GM19099 (cell line): Measurements from ENCODE around the gene TTC23L.

Experiments
- POLR2A ChIP-seq: IDR thresholded peaks from 3 replicates; pipeline ENCODE4 v1.6.1; 2011; ENCODE audit warnings: low read depth; ENCODE audit not compliant: insufficient read length; ENCODE audit errors: extremely low read depth

Gene TTC23L

DNA sequence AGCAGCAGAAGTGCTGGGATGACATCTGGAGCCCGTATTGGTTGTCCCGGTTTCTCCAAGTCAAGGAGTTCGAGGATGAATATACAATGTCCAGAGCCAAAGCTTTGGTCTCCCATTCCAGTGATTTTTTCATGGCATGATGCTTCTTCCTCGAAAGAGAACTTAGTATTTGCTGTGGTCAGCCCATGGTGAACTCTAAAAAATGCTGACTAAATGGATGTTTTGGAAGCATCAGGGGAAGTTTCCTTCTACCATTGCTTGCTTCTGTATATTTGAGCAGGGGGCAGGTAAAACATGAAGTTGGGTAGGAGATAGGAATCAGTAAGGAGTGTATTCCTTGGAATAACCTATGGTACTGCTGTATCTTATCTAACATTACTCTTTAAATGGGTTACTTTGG lies 8.6 kb downstream of the TTC23L start:
- TF ChIP-seq POLR2A, result no peak

DNA sequence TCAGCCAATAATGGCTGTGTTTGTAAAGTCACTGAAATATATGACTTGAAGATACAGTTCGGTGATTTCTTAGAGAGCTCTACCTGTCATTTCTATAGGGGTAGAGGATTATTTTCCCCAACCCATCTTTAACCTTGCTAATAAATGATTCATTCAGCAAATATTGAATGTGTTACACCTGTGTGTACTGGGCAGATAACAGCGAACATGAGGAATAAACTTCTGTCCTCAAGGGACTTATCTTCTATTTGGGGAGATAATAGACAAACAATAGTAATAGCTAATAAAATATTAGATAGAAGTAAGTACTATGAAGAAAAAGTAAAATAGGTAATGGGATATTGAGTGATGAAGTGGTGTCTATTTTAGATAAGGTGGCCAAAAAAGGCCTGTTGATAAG lies 9.3 kb downstream of the TTC23L start:
- no peak for TF ChIP-seq POLR2A

DNA sequence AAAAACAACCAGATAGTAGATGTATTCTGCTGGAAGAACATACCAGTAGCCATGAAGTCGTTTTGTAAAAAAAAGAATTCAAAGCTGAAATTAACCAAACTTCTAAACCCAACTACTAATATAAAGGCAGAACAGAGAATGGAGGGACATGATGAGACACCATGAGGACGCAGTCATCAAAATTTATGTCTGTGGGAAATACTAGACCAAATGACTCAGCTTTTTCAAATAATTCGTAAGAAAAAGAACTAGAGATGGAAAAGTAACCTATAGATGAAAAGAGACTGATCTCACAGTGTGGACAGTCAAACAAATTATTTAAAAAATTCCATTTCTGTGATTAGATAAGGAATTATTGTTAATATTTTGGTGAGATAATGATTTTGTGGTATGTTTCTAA lies 10.3 kb downstream of the TTC23L start:
- TF ChIP-seq POLR2A, result no peak

DNA sequence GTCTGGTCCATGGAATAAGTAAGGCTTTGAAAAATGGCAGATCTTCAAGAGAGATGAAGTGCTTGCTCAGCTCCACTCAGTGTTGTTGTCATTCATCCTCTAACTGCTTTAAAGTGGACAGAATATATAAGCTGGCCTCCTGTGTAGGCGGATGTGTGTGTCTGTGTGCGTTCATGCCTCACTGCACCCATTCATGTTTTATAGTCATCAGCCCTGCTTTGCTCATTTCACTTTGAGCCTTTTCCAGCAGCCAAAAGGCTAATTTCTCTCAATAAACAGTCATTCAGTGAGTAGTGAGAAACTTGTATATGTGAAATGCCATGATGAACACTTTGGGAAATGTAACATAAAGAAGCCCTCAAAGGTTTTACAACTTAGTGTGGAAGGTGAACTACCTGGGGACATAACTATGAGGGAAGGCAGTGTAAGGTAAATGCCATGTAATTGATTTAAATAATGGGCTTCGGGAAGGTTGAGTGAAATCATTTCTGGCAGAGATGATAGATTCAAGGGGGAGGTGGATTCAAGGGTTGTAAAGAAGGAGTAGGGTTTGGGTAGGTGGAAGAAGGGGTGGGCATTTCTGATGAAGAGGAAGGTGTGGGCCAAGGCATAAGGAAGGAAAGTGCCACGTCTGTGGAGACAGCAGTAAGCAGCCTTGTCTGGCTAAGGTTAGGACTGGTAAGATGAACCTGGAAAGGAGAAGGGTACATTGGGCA lies 15.7 kb downstream of the TTC23L start:
- no peak for TF ChIP-seq POLR2A

DNA sequence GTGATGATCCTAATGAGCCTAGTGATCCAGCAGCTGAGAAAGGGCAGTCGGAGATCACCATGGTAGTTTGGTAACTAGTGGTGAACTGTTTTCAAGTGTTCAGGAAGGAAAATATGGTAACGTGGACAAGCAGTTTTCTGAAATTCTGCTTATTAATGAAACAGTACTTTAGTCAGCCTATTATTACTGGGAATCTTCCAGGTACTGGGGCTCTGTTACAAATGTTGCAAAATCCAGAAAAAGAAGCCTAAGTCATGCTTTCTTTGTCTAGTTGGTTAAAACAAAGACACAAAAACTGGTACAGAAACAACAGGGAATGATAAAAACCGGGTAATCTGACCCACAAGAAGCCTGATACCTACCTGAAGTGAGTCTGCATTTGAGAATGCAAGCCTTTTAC lies 18.2 kb downstream of the TTC23L start:
- TF ChIP-seq POLR2A, result no peak

DNA sequence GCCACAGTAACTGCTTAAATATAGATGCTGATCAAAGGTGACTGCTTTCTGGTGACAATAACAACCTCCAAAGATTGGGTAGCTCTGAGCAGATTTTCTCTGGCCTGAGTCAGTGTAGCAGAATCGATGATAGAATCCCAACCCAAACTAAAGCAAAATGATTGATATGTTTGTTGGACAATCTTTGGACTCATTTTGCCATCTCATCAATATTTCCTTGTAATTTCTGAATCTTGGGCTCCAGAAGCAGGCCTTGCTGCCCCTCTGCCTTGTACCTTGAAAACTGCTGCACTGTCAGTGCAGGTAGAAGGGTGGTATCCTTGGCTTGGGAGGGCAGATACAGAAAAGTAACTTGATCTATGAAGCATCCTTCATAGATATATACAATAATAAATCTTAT lies 18.9 kb downstream of the TTC23L start:
- no peak for TF ChIP-seq POLR2A

DNA sequence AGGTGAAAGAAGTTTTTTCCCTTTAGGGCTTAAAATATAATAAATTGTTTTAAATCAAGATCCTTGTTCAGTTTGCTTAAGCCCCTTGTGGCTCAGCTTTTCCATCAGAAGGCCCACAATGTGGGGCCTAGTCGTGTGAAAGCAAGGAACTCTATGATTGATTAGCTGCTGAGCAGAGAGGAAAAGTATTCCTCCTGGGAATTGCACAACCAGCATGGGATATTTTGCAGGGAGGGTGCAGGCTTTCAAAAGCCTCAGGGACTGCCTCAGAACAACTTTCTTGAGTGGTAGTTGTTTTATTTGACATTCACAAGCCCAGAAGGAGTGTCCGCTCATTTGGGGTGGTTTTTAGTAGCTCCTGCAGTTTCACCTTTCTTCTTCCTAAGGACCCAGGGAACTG lies 19.8 kb downstream of the TTC23L start:
- no peak for TF ChIP-seq POLR2A

DNA sequence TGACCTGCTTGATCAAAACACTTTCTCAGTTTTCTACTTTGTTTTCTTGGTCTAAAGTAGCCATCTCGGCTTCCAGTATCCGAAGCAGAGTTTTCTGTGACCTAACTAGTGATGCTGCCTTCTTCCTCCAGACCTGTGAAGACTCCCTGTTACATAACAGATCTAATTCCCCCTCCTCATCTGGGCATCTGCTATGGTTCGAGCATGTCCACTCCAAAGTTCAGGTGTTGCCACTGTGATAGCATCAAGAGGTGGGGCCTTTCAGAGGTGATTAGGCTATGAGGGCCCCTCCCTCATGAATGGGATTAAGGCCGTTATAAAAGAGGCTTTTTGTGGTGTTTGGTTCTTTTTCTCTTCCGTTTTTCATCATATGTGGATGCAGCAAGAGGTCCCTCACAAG lies 20.3 kb downstream of the TTC23L start:
- TF ChIP-seq POLR2A, result no peak

DNA sequence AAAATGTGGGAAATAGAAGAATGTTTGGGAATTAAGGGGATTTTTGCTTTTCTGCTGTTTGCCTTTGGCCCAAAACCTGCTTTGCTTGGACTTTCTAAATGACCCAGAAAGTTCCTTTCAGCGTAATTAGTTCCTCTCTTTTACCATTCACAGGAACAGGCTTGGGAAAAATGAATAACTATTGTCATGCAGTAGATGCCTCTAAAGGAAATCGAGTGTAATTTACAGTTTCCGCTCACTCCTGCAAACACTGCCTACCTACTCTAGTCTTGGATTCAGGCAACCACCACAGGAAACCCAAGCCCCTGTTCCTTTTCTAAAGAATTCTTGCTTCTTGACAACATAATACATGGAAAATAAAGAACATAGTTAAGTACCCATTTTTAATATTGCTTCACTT lies 25.0 kb downstream of the TTC23L start:
- no peak for TF ChIP-seq POLR2A

DNA sequence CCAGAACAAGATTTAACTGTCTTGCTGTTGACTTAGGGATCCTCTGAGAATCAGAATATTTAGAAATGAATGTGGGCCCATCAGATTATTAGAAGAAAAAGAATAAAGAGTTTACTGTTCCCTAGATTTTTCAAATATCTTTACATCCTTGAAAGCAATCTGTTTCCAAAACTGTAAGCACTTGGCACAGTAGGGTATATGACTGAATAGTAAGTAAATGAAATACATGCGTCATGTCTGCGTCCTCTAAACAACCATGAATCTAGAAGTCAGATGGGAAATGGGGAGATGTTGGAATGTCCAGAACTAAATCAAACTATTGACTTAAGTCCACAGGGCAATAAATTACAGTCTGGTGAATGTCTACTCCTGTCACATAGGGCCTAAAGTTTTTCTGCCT lies 26.1 kb downstream of the TTC23L start:
- no peak for TF ChIP-seq POLR2A

DNA sequence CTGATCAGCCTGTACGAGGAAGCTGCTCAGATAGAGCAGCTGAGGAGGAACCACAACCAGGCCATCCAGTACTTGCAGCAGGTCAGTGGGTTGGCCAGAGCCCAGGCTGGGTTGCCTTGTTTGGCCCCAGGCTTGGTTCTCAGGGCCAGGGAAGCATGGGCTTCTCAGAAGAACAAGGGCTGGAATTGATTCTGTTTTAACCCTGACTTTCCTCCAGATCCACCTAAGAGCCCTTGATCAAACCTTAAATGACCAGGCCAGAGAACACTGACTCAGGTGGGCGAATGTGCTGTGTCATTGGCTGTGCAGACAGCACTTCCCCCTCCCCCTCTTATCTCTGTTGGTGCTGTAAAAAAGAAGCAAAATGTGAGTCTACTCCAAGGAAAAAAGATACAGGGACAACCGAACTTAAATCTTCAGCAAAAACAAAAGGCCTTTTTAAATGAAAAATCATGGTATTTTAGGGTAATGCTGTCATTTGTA lies 28.1 kb downstream of the TTC23L start:
- TF ChIP-seq POLR2A, result no peak

DNA sequence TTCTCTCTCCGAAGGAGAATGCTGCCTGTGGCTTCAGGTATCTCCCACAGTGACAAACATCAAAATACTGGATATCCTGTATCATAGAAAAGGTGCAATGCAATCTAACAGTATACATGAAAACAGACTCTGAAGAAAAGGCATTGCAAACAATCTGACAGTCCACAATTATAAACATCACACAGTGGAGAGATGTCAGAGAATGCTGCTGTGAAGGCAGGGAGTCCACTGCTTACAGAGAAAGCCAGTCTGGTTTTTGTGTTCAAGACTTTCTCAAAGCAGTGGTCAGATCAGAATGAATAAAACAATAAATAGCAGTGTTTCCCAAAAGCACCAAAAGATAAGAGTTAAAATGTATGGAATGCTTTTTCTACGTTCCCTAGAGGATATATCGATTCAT lies 28.7 kb downstream of the TTC23L start:
- TF ChIP-seq POLR2A, result no peak

DNA sequence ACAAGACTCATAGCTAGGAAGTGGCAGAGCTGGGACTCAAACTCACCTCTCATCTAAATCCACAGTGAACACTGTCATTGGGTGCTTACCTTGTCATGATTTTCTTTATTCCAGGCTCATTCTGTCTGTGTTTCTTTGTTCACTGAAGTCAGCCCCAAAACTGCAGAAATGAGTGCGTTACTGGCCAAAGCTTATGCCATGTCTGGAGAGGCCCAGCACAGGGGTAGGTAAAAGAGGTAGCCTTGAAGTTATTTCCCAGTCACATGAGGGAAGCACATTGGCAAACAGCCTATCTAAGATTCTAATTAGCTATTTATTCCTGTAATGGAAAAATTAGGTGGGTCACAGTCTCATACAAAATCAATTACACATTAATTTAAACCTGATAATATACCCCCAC lies 29.8 kb downstream of the TTC23L start:
- TF ChIP-seq POLR2A, result no peak

DNA sequence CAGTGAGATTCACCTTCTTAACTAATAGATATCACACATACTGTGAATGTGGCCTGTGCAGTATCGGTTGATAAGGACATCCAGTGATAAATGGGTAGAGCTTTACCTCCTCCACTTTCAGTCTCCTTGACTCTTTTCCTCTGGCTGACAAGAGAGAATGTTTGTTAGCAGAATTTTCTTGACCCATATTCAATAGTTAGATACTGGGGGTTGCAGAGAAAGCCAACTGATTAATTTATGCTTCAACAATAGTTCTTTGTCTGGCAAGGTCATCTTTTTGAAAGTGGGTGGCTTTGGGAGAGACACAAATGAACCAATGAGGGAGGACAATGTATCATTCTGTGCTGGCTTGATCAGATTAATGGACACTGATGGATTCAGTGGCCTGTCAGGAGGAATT lies 30.3 kb downstream of the TTC23L start:
- no peak for TF ChIP-seq POLR2A

DNA sequence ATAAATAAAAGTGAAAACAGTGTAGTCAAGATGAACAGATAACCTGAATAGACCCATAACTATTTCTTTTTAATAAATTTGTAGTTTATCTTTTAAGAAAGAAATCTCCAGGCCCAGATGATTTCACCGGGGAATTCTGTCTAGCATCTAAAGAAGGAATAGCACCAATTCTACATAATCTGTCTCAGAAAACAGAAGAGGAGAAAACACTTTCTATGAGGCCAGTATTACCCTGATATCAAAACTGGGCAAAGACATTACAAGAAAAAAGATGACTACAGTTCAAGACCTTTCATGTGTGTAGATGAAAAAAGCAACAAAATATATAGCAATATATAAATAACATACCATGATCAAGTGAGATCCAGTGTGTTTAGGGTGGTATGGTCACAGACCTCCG lies 31.4 kb downstream of the TTC23L start:
- TF ChIP-seq POLR2A, result no peak

DNA sequence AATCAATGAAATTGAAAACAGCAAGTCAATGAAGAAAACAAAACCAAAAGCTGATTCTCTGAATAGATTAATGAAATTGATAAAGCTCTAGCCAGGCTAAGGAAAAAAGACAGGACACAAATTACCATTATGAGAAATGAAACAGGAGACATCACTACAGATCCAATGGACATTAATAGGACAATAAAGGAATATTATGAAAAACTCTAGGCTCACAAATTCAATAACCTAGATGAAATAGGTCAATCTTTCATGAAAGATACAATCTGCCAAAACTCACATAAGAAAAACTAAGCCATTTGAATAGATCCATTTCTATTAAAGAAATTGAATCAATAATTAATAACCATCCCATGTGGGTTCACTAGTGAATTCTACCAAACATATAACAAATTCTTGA lies 37.3 kb downstream of the TTC23L start:
- no peak for TF ChIP-seq POLR2A

DNA sequence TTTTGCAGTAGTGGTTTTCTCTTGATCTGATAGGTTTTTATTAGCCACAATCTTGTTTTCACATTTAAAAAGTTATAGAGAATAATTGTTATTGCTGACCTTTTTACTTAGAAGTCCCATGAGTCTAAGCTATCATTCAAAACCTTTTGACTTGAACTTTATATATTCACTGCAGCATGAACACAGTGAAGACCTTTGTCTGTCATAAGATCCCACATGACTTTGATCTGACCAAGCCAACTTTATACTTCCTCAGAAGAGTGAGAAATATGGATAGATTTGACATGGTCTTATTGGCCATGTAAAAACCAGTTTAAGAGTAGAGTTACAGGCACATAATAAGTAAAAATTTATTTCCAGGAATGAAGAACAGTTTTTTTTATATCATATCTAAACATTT lies 42.3 kb downstream of the TTC23L start:
- no peak for TF ChIP-seq POLR2A

DNA sequence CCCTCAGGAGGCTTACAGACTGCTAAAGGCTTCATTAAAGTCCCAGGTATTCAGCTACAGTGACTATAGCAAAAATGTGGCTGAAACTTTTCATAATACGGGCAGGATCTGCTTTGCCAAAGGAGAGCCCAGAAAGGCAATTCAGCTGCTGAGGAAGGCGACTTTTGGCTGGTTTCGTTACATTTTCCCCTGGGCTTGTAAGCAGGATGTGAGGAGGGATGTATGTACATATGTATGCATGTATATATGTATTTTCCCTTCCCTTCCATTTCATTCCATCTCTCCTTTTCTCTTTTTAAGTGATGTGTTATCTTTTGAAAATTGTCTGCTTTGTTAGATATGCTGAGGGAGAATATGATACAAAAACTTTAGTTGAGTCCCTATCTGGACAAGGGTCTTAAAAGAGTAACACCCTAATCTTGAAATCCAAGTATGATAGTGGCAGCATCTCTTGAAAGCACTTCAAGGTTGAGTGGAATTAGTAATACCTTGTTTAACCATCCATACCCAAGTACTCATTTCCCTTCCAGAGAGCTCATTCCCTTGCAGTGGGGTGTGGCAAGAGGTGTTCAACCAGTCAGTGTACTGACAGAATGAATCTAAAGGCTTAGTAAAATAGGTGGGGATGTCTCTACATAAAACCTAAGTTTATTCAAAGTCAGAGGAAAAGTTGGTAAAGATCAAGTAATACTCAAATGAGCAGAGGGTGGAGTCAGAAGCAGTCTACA lies 47.6 kb downstream of the TTC23L start:
- TF ChIP-seq POLR2A, result no peak

DNA sequence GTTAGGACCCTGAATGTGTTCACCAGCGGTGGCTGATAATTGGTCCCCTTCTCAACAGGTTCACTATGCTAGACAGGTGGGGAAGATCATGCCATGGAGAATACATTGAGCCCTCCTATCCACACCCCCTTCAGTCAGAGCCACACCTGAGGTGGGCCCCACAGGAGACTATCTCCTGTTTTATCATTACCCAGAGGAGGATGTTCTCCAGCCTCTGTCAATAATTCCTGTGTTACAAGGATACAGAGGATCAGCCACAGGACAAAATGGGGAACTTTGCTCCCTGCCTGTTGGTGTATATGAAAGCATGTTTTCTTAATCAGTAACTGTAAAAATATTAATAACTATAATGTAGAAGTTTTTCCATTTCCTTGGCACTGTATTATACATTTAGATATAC lies 50.4 kb downstream of the TTC23L start:
- no peak for TF ChIP-seq POLR2A
